ENCODE measurements around the gene ADAMTS3.

- no peak for TF ChIP-seq SUZ12 (IDR thresholded peaks at IDR 0.05; ENCODE audit: extremely low read depth, insufficient read depth, insufficient read length)
- no peak for TF ChIP-seq YY1 (IDR thresholded peaks at IDR 0.05; ENCODE audit: insufficient read depth, insufficient read length)
- no peak for TF ChIP-seq ZNF274 (IDR thresholded peaks at IDR 0.05; ENCODE audit: low read depth, low read length)
Observed at GRCh38 chr4:72451349-72451748, 117.7 kb downstream of the ADAMTS3 start.
